HTR-8/SVneo (cell line): ENCODE measurements around the gene ZEB1.
"Not testable (repeated sequence)": the region's sequence is repeated elsewhere in the genome, so short reads cannot be mapped to it uniquely, and the experiment has no call there.

ENCODE experiments used
- DNase-seq: peaks from one replicate; pipeline ENCODE4 v3.0.0; 2011; ENCODE audit warnings: low spot score, mixed read lengths; ENCODE audit not compliant: insufficient read length
- FAIRE-seq: peaks from 2 replicates; lab custom pipeline; 2011; peaks lifted over from hg19 to GRCh38; lab: Jason Lieb, UNC

The ZEB1 gene

DNA sequence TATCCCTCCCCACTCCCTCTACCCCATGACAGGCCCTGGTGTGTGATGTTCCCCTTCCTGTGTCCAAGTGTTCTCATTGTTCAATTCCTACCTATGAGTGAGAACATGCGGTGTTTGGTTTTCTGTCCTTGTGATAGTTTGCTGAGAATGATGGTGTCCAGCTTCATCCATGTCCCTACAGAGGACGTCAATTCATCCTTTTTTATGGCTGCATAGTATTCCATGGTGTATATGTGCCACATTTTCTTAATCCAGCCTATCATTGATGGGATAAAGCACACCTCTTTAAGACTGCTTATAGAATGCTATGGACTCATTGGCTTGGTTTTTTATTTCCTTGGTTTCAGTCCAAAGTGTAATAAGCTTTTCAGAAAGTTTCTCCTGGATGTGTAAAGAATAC lies 93.4 kb downstream of the ZEB1 start:
- not testable (repeated sequence) for FAIRE-seq, DNase-seq

DNA sequence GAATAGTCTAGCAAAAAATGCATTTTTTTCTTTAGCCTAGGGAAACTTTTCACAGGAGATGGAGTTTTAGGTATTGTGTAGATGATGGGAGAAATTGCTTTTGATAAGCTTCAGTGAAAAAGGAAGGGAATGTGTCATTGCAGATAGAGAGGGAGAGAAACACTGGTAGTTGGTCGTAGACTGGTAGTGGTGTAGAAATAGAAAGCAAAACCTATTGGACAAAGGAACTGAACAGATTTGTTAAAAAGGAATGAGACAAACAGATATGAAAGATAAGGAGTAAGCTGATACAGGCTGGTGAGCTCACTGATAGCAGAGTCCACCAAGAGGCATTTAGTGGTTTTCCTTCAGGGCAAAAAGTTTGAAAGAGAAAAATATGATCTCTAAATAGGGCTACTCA lies 94.3 kb downstream of the ZEB1 start:
- DNase-seq (peak; percentile 9), FAIRE-seq (peak; percentile 87)

DNA sequence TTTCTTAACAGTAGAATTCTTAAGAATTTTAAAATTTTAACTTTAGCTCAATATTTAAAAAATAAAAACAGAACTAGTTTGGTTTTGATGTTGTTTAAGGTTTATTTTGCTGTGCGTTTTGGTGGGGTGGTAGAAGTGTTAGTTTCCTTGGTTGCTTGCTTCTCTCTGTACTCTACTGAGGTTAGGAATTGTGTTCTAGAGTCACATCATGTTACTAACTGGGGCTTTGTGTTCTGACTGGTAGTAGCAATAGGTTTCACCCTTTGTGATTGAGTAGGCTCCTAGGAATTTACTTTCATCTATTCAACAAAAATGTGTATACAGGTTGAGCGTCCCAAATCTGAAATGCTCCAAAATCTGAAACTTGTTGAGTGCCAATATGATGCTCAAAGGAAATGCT lies 99.5 kb downstream of the ZEB1 start:
- DNase-seq: no peak
- no peak for FAIRE-seq

DNA sequence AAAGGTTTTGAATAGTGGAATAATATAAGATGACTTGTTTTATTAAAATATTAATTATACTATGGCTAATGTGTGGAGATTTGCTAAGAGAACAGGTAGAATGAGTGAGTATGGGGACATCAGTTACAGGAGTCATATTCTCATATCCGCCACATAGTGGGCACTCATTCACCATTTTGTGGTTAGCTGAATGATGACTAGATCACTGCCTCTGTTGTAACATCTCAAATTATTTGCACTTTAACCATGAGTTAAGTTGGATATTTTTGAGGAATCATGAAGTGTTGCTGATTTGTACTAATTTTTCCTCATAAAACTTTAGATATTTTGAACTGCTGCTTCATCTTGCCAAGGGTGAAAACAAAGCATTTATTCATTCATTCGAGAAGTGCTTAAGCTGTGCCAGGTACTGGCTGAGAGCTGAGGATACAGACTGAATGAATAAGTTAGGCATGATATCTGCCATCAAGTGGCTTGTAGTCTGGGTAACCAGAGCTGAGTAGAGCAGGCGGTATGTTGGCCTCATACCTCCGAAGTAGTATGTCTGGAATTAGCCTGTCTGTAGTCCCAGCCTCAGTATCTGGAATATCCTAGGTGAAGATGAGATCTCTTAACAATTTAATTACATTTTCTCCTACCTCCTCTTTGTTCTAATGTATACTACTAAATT lies 100.5 kb downstream of the ZEB1 start:
- DNase-seq (no peak), FAIRE-seq (peak; percentile 46)

DNA sequence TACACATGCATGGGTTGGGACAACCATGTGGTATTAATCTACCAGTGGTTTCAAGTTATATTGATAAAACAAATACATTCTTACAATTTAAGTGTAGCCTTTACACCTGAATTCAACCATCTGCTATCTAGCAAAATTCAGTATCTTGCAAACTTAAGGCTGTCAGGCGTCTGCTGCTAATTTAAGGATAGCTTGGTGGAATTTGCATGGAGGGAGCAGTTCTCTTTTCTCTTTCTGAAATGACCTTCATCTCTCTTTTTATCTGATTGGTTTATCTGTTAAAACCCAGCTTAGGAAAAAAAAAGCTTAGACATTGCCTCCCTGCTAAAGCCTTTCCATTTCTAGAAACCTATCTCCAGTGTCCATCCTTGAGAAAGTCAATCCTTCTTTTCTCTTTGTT lies 102.3 kb downstream of the ZEB1 start:
- DNase-seq (no peak), FAIRE-seq (no peak)

DNA sequence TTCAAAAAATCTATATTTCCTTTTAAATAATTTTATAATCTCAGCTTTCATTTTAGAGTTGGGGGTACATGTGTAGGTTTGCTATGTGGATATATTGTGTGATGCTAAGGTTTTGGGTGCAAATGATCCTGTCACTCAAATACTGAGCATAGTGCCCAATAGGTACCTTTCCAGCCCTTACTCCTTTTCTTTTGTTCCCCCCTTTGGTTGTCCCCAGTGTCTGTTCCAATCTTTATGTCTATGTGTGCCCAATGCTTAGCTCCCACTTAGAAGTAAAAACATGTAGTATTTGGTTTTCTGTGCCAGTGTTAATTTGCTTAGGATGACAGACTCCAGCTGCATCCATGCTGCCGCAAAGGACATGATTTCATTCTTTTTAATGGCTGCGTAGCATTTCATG lies 103.6 kb downstream of the ZEB1 start:
- FAIRE-seq: no peak
- no peak for DNase-seq

DNA sequence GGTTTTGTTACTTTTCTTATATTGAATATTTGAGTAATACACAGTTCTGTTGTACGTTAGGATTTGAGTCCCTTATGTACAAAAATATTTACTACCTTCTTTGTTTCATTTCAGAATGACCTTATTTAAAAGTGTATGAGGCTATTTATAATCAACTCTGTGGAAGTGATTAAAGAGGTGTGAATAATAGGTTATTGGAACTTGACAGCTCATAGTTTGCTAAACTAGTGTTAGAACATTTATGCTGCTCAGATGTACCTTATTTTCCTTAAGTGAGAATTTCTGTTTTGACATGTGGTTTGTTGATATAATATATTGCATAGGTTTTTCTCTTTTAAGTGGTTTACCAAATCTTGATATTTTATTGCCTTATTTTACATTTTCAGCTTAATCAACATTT lies 105.5 kb downstream of the ZEB1 start:
- DNase-seq (no peak), FAIRE-seq (no peak)

DNA sequence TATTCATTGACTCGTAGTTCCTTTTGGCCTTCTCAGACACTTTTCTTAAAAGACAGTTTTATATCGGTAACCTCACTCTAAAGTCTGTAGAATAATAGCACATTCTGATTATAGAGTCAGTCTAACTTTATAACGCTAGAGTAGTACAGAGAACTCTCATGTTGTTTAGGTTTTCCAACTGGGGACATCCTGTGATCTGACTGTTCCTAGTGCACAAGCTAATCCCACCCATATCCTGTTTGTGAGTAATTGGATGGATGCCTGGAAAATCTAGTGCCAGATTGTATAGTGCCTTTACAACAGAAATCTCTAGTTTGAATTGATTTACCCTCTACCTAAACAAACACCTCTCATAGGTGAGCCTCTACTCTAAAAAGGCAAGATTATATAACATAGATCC lies 107.4 kb downstream of the ZEB1 start:
- DNase-seq: peak; percentile 29
- FAIRE-seq: no peak

DNA sequence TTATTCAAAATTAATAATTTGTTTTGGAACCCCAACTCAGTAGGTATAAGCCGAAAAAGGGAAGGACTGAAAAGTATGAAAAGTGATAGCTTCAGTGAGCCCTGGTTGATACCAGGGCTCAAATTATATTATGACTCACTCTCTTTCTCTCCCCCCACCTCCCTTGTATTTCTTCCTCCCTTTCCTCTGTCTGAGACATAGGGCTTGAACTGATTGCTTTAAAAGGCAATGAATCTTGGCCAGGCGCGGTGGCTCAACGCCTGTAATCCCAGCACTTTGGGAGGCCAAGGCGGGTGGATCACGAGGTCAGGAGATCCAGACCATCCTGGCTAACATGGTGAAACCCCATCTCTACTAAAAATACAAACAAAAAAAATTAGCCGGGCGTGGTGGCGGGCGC lies 108.3 kb downstream of the ZEB1 start:
- DNase-seq: peak; percentile 29
- not testable (repeated sequence) for FAIRE-seq

DNA sequence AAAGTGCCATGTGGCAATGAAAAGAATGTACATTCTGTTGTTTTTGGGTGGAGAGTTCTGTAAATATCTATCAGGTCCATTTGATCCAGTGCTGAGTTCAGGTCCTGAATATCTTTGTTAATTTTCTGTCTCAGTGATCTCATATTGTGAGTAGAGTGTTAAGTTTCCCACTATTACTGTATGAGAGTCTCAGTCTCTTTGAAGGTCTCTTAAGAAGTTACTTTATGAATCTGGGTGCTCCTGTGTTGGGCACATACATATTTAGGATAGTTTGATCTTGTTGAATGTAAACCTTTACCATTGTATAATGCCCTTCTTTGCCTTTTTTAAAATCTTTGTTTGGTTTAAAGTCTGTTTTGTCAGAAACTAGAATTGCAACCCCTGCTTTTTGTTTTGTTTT lies 109.5 kb downstream of the ZEB1 start:
- DNase-seq, FAIRE-seq: not testable (repeated sequence)

DNA sequence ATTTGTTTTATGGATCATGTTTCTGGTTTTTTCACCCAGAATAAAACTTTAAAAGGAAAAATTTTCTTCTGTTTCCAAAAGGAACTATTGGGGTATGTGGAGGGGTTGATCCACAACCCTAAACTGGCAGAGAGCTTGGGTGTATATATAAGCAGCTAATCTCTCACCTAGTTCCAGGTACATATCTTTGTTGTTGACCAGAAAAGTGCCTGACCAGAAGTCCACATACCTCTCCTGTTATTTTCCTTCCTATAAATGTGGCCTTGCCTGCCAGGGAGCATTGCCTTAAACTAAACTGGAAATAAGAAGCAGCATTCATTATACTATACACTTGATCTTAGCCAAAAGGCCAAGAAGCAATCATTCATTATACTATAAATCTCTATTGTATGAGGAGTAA lies 112.0 kb downstream of the ZEB1 start:
- no peak for FAIRE-seq

DNA sequence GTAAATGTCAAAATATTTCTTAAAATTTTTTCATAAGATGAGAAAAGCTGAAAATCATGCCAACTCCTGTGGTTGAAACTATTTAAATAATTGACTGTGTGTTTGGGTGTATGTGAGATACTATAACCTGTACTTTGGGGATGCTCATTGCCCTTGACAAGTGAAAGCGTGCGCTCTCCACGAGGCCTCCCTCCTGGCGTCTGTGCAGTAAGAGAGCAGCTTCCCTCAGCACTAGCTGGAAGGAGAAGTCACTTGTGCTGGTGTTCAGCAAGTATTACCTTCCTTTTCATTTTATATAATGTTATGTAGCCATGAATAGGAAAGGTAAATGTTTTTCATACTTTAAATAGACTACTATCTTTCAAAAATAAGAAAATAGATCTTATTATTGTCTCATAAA lies 118.9 kb downstream of the ZEB1 start:
- no peak for FAIRE-seq
- DNase-seq: no peak

More for the DNA sequence above, 112.0 kb downstream of the ZEB1 start:
- no peak for DNase-seq

DNA sequence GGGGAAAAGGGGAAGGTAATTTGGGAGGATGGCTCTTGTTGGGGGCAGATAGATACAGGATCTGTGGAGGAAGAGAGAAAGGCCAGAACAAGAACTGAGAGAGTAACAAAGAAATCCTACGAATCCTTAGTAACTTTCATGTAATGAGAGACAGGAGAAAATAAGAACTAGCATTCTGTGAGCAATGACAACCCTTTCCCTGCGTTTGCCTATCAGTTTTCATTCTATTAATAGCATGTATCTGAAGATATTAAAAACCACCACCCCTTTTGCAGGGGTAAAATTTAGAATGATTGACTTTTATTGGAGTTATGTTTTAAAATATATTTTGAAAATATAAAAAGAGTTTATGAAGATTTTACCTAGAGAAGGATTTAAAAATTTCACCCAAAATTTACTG lies 132.8 kb downstream of the ZEB1 start:
- DNase-seq: no peak
- FAIRE-seq: no peak

DNA sequence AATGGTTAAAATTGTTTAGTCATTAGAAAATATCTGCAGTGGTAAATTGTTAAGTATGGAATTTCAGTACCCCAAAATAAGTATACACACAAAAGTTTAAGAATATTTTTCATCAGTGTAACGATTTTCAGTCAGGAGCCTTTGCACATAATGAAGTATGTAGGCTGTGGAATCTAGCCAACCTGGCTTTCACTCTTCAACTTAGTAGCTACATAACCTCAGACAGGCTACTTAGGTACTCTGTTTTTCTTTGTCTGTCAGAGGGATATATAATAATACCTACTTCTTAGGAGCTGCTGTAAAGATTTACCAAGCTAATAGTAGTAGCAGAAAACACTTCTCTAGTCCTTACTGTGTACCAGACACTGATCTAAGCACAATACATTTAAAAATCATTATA lies 137.5 kb downstream of the ZEB1 start:
- FAIRE-seq: no peak

DNA sequence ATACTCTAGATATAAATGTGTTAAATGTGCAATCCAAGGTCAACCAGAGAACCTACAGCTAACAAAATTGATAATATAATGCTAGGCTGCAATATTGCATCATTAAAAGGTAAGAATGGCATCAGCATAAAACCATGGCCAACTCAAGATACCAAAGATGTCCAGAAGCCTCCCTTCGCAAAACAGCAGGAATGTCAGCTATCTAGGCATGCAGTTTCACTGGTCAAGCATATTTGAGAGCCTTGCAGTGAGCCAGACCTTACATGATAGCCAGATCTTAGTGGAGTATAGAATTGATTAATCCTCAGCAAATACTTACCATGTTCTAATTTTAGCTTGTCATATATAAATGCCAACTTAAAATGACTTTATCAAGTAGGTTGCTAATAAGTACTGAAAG lies 138.8 kb downstream of the ZEB1 start:
- no peak for DNase-seq
- no peak for FAIRE-seq

More for the DNA sequence above, 137.5 kb downstream of the ZEB1 start:
- no peak for DNase-seq

DNA sequence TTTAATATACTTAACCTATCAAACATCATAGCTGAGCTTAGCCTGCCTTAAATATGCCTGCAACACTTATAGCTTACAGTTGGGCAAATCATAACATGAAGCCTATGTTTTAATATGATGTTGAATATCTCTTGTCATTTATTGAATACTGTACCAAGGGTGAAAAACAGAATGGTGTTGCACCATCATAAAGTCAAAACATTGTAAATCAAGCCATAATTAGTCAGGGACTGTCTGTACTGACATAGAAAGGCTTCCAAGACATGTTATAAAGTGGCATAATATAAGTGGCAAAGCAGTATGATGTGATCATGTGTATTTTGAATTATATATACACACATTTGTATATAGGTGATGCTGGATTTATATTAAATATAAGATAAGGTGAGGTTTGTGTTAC lies 140.0 kb downstream of the ZEB1 start:
- FAIRE-seq (no peak), DNase-seq (no peak)

DNA sequence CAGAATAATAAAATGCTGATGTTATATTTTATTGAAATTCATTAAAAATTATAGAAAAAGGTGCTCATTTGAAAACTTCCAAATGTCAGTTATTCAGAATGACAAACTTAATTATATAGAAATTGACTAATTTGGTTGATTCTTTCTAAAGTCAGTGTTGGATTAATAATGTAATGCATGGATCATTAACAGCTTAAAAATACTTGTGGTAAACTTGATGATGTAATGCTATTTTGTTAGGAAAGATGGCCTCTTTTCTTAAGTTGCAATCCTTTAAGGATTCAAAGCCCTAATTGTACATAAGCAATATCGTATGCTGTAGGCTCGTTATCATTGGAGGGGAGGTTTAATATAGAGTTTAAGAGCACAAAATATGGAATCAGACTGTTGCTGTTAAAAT lies 141.2 kb downstream of the ZEB1 start:
- no peak for FAIRE-seq
- no peak for DNase-seq

DNA sequence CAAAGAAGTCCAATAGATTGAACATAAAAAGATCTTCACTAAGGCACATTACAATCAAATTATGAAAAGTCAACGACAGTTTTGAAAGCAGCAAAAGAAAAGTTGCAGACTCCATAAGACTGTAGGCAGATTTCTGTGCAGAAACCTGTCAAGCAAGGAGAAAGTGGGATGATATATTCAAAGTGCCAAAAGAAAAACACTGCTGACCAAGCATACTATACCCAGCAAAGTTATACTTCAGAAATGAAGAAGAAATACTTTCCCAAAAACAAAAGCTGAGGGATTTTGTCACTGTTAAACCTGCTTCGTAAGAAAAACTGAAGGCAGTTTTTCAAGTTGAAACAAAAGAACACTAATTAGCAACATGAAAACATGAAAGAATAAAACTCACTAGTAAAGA lies 145.5 kb downstream of the ZEB1 start:
- FAIRE-seq (no peak), DNase-seq (no peak)

DNA sequence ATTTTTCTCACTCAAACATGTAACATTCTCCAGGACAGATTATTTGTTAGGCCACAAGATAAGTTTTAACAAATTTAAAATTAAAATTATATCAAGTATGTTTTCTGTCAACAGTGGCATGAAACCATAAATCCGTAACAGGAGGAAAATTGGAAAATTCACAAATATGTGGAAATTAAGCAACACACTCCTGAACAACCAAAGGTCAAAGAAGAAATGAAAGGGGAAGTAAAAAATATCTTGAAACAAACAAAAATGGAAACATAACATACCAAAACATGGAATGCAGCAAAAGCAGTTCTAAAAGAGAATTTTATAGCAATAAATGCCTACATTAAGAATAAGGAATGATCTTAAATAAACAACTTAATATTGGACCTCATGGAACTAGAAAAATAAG lies 147.3 kb downstream of the ZEB1 start:
- DNase-seq (no peak), FAIRE-seq (no peak)

DNA sequence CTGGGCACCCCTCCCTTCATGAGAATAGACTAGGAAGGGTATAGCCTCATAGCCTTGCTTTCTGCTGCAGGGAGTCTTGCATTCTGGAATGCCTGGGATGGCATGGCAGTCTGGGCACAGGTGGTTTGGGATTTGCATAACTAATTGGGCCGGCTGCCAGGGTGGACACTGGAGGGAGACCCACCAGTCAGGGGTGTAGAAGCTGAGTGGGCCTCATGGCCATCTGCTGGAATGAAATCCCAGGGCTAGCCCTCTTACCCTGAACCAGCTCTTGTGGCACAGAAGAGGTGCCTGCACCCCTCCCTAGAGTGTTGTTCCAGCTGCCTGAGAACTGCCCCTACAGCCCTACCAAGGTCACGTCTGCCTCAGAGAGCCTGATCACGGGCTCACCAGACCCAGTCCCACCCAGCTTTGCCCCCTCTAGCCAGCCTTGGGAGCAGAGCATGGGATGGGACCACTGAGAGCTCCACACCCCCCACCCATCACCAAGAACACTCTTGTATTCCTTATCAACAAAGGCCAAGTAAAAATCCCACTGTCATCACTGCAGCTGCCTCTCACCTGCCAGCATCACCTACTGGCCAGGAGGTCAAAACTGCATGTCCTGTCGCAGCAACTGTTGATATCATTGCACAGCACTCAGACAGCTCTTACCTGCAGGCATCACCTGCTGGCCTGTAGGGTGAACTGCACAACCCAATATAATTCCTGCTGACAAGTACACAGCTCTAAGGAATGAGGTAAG lies 148.9 kb downstream of the ZEB1 start:
- FAIRE-seq: peak; percentile 46
- DNase-seq: peak; percentile 7

DNA sequence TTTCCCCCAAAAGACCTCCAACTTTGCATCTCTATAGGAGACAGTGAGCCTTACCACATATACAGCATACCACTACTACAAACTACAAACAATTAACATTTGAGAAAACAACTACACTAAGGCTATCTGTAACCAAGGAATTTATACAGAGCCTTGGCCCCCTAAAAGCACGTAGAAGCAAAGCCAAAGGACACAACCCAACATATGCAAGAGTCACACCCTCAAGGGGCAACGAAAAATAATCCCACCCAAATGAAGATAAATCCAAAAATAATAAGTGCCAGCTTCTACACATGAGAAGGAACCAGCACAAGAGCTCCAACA lies 149.5 kb downstream of the ZEB1 start:
- DNase-seq (no peak), FAIRE-seq (no peak)

DNA sequence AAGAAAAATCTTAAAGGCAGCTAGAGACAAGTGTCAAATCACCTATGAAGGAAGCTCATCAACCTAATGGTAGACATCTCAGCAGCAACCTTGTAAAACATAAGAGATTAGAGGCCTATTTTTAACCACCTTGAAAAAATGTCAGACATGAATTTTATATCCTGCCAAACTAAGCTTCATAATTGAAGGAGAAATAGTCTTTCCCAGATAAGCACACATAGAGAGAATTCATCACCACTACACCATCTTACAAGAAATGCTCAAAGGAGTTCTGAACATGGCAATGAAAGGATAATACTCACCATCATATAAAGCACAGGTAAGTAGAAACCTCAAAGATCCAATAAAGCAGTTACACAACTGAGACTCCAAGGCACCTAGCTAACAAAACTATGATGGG lies 156.5 kb downstream of the ZEB1 start:
- no peak for DNase-seq
- no peak for FAIRE-seq
